GM23338 (cell line): ENCODE data around the gene TMEM175.

Experiments used
- CREB1 ChIP-seq: fragments of 250-450 bp; sonication (Bioruptor Pico); IDR thresholded peaks from 2 replicates; pipeline ENCODE4 v1.5.0; 2020; ENCODE audit warnings: low read depth, mild to moderate bottlenecking, moderate library complexity
- CTCF ChIP-seq, 2 experiments: fragments of 200-600 bp in 1 of 2; sonication (generic) in 1 of 2; conservative IDR thresholded peaks; 2 replicates each; pipeline versions ENCODE4 v1.5.1 to v1.6.1; 2016 to 2017; ENCODE audit warnings: antibody characterized with exemption in 2 of 2, low read depth in 2 of 2, mild to moderate bottlenecking in 2 of 2, moderate library complexity in 1 of 2
- EZH2 ChIP-seq: fragments of 200-600 bp; sonication (generic); IDR thresholded peaks from one replicate; pipeline ENCODE4 v1.8.0; 2017; ENCODE audit warnings: antibody characterized with exemption, mild to moderate bottlenecking, low read depth; ENCODE audit not compliant: unreplicated experiment
- EZH2phosphoT487 ChIP-seq: fragments of 200-600 bp; sonication (generic); IDR thresholded peaks from one replicate; pipeline ENCODE4 v1.8.1; 2018; ENCODE audit warnings: antibody characterized with exemption; ENCODE audit not compliant: unreplicated experiment
- JUNB ChIP-seq: IDR thresholded peaks from one replicate; pipeline ENCODE4 v1.6.1; 2016; ENCODE audit warnings: antibody characterized with exemption; ENCODE audit not compliant: unreplicated experiment
- POLR2AphosphoS5 ChIP-seq: IDR thresholded peaks from 2 replicates; pipeline ENCODE4 v1.6.1; 2016; ENCODE audit warnings: antibody characterized with exemption, low read depth
- REST ChIP-seq: IDR thresholded peaks from one replicate; pipeline ENCODE4 v1.6.1; 2018; ENCODE audit warnings: antibody characterized with exemption; ENCODE audit not compliant: unreplicated experiment
- ZNF114 ChIP-seq: fragments of 250-450 bp; sonication (Bioruptor Pico); IDR thresholded peaks from 2 replicates; pipeline ENCODE4 v1.5.0; 2020; ENCODE audit warnings: mild to moderate bottlenecking, moderate library complexity
- ZNF462 ChIP-seq: fragments of 250-450 bp; sonication (Bioruptor Pico); IDR thresholded peaks from 2 replicates; pipeline ENCODE4 v1.5.0; 2020; ENCODE audit warnings: mild to moderate bottlenecking, moderate library complexity

DNA sequence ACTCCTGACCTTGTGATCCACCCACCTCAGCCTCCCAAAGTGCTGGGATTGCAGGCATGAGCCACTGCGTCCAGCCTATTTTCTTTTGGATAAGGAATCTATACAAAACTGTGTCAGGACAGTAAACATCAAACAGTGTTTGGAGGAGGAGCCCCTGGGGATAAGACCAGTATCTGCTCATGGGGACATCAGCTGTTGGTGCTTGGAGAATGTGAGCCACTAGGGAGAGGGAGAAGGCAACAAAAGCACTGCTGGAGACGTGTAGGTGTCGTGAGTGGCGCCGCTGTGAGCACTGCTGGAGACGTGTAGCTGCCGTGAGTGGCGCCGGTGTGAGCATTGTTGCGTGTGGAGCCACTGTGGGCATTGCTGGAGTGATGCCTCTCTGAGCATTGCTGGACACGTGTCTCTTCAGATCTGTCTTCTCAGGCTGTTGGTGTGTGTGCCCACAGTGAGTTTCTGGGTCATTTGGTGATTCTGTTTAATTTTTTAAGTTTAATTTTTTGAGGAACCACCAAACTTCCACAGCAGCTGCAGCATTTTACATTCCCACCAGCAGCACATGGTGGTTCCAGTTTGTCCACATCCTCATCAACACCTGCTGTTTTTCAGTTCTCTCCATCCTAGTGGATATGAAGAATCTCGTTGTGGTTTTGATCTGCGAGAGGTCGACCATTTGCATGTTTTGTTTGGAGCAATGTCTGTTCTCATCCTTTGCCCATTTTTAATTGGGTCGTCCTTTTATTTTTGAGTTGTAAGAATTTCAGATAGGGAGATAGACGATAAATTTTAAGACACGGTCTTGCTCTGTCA lies 22.2 kb downstream of the TMEM175 start:
- TF ChIP-seq POLR2AphosphoS5 (no peak), CTCF (conservative IDR thresholded peaks at IDR 0.05; ENCODE audit: low read depth in 2 of 2) (no peak), EZH2phosphoT487 (no peak), EZH2 (no peak), CREB1 (no peak), REST (no peak), JUNB (no peak), ZNF462 (CRISPR knock-in tag) (no peak), ZNF114 (no peak)
